Measurements from ENCODE around the gene GPATCH3. TPM values are rescaled to one million over a fixed set of nuclear protein-coding genes. Genes with fewer than 3 reads are reported as not detected.
"Not testable (repeated sequence)": the region's sequence is repeated elsewhere in the genome, so short reads cannot be mapped to it uniquely, and the experiment has no call there.

The GPATCH3 gene
- total RNA-seq, 2 experiments from 2014 or later: 7.9 to 8.5 TPM

- no peak for DNase-seq
- Mint-ChIP-seq H3K27ac (no peak overlapping the region), H3K36me3 (ENCODE audit: low read depth) (peaks cover 53% of the 10 kb centered on the region), H3K27me3 (ENCODE audit: low read depth) (no peaks in the 10 kb centered on the region), H3K4me3 (no peak overlapping the region), H3K9me3 (no peaks in the 10 kb centered on the region), H3K4me1 (ENCODE audit: low read depth) (peaks cover 2% of the 10 kb centered on the region)
- CTCF ChIA-PET: interaction anchor here (0.6 to 2.0 kb wide), 7 partner anchors 8 to 179 kb away, joined by 3 to 7 read pairs (median 3); no protein-coding TSS in a partner anchor
- intact Hi-C loops (cut with micrococcal nuclease): no loop called here
Observed at GRCh38 chr1:26848941-26849774, 51.1 kb downstream of the GPATCH3 start.

GRCh38 chr1:26848499-26848898, 51.8 kb downstream of the GPATCH3 start:
- no peaks in the 10 kb centered on the region for H3K27me3 Mint-ChIP-seq (ENCODE audit: low read depth)
- intact Hi-C loops (cut with micrococcal nuclease): no loop called here
- CTCF ChIA-PET: interaction anchor here (0.8 to 2.0 kb wide), 5 partner anchors 9 to 40 kb away, joined by 3 to 7 read pairs (median 3); no protein-coding TSS in a partner anchor
- H3K27ac Mint-ChIP-seq: no peak overlapping the region
- no peak for DNase-seq
- no peak overlapping the region for H3K4me3 Mint-ChIP-seq
- H3K36me3 Mint-ChIP-seq (ENCODE audit: low read depth): peaks cover 54% of the 10 kb centered on the region
- H3K4me1 Mint-ChIP-seq (ENCODE audit: low read depth): peaks cover 3% of the 10 kb centered on the region
- H3K9me3 Mint-ChIP-seq: no peaks in the 10 kb centered on the region

GRCh38 chr1:26847826-26848225, 52.4 kb downstream of the GPATCH3 start:
- DNase-seq; H3K4me3 Mint-ChIP-seq; H3K27me3 Mint-ChIP-seq (ENCODE audit: low read depth); H3K9me3 Mint-ChIP-seq; H3K4me1 Mint-ChIP-seq (ENCODE audit: low read depth); CTCF ChIA-PET; intact Hi-C loops (cut with micrococcal nuclease): not testable (repeated sequence)
- Mint-ChIP-seq H3K27ac (peak overlapping the region; percentile 57), H3K36me3 (ENCODE audit: low read depth) (peaks cover 49% of the 10 kb centered on the region)

GRCh38 chr1:26844424-26845196, 55.7 kb downstream of the GPATCH3 start:
- Mint-ChIP-seq H3K9me3 (no peaks in the 10 kb centered on the region), H3K4me1 (ENCODE audit: low read depth) (peaks cover 3% of the 10 kb centered on the region), H3K4me3 (no peak overlapping the region), H3K27me3 (ENCODE audit: low read depth) (no peaks in the 10 kb centered on the region), H3K36me3 (ENCODE audit: low read depth) (peaks cover 32% of the 10 kb centered on the region), H3K27ac (no peak overlapping the region)
- CTCF ChIA-PET: no interaction called here
- no peak for DNase-seq
- intact Hi-C loops (cut with micrococcal nuclease): no loop called here

Other genes with a start within 250 kb of the GPATCH3 start
- 10 to 100 TPM; 65.0 to 65.9 TPM for gene ARID1A, start 204.5 kb downstream of the GPATCH3 start, total RNA-seq
- 10 to 100 TPM; 10.6 to 11.2 TPM for gene PIGV, start 112.5 kb downstream of the GPATCH3 start, total RNA-seq
- 10 to 100 TPM; 37.3 to 39.0 TPM for gene ZDHHC18, start 73.8 kb downstream of the GPATCH3 start, total RNA-seq
- under 1 TPM; 0.26 to 0.52 TPM for gene SFN, start 37.3 kb downstream of the GPATCH3 start, total RNA-seq
- gene GPN2, start 10.2 kb downstream of the GPATCH3 start, total RNA-seq: 10 to 100 TPM; 19.8 to 20.7 TPM
- gene NR0B2, start 13.5 kb upstream of the GPATCH3 start, total RNA-seq: not detected
- 10 to 100 TPM; 75.3 to 78.1 TPM for gene NUDC, start 21.3 kb upstream of the GPATCH3 start, total RNA-seq
- under 1 TPM; 0.24 to 0.25 TPM for gene KDF1, start 60.0 kb upstream of the GPATCH3 start, total RNA-seq
- under 1 TPM; 0.20 to 0.43 TPM for gene TRNP1, start 93.2 kb upstream of the GPATCH3 start, total RNA-seq
- gene TENT5B, start 112.4 kb upstream of the GPATCH3 start, total RNA-seq: not detected